Skeletal muscle tissue (tissue), 4 donors: ENCODE results near the gene GNE. TPM values are rescaled to one million over a fixed set of nuclear protein-coding genes. Genes with fewer than 3 reads are reported as not detected.
A peak's percentile ranks its signal among the peaks of the same experiment; 100 is the strongest.

ENCODE experiments used
- H3K27ac ChIP-seq: one replicate; pipeline ENCODE4 v1.7.0; 2013; ENCODE audit warnings: mild to moderate bottlenecking, low read depth, low read length, inconsistent platforms
- H3K27me3 ChIP-seq, 3 donors: one replicate each; pipeline ENCODE4 v1.7.0; 2013; ENCODE audit warnings: low read length in 3 of 3; ENCODE audit not compliant: control insufficient read depth in 3 of 3, insufficient read depth in 3 of 3
- H3K36me3 ChIP-seq, 3 donors: one replicate each; pipeline ENCODE4 v1.7.0; 2013; ENCODE audit warnings: low read length in 3 of 3; ENCODE audit not compliant: control insufficient read depth in 3 of 3, insufficient read depth in 3 of 3
- H3K4me1 ChIP-seq, 3 donors: one replicate each; pipeline ENCODE4 v1.7.0; 2013; ENCODE audit warnings: low read length in 3 of 3, mild to moderate bottlenecking in 3 of 3; ENCODE audit not compliant: control insufficient read depth in 3 of 3, insufficient read depth in 3 of 3
- H3K4me3 ChIP-seq, 3 donors: one replicate each; pipeline ENCODE4 v1.7.0; 2013; ENCODE audit warnings: low read length in 3 of 3
- H3K9ac ChIP-seq, 3 donors: one replicate each; pipeline ENCODE4 v1.7.0; 2013; ENCODE audit warnings: low read length in 3 of 3, mild to moderate bottlenecking in 3 of 3, moderate library complexity in 2 of 3, low read depth in 1 of 3
- H3K9me3 ChIP-seq, 3 donors: one replicate each; pipeline ENCODE4 v1.7.0; 2013; ENCODE audit warnings: low read length in 3 of 3; ENCODE audit not compliant: control insufficient read depth in 3 of 3
- total RNA-seq: library from RNA; depleted of rRNA; stranded (reverse); fragments of >200 nt; gene quantifications from one replicate; pipeline ENCODE4 v1.2.3, GENCODE V29; 2014
- donor health status: Osteomylitis.

Gene GNE
- total RNA-seq, 1 donor from 2014 or later = 15.1 TPM

DNA sequence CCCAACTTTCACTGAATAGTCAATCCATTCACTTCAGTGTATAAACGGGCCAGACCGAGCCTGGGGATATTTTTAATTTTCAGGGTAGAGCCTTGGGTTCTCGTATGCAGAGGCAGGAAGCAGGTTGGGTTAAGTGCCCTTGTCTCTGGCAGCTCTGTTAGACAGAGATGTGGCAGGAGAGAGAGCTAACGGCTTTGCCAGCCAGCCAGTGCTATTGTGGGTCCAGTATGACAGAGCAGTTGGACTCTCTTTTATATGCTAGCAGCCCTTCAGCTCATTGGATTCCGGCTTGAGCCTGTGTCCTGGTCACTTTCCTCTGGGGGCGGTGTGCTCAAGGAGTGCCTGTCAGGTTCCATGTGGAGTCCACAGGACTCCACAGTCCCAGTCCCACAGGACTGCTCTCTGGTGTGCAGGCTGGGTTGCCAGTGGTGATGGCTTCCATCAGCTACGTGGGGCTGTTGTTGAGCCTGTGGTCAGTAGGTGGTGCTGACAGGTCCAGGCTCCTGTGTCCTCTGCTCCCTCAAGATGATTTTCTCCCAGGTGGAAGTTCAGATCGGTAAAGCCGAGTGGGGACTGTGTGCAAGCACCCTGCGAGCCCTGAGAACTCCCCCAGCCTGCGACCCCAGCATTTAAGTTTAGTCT lies 53.2 kb downstream of the GNE start:
- H3K9ac ChIP-seq = no peak overlapping the region
- H3K9me3 ChIP-seq = no peaks in the 10 kb centered on the region
- peaks cover 43 to 80% (median 72%) of the 10 kb centered on the region in 3 donors for H3K36me3 ChIP-seq
- peaks cover 22 to 24% (median 24%) of the 10 kb centered on the region in 3 donors for H3K4me1 ChIP-seq
- no peak overlapping the region for H3K4me3 ChIP-seq
- H3K27me3 ChIP-seq = no peaks in the 10 kb centered on the region
- H3K27ac ChIP-seq = no peak overlapping the region

DNA sequence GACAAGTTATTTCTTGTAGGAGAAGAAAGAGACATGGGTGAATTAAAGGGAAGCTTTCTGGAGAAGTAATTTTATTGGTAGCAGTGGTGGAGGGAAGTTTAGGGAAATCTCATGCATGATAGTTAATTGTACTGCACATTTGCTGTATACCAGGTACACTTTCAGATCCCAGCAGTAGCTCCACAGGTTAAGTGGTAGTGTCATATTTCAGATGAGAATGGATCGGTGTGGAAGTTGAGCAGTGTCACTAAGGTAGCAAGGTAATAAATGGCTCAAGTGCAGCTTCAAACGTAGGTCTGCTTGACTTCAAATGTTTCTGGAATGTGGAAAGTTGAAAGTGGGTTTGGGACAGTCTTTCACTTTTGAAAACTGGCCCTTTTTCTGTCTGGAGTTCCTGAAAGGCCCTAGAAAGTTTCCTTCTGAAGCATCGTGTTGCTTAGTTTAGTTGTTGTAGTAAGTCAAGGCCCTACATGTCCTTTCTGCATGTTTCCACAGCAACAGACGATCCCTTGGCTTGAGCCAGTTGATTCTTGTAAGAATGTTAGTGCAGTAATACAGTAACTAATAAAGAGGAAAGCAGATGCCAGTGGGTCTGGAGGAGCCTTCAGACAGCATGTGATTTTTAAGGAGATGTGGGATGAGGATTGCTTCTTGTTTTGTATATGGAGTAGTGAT lies 63.8 kb downstream of the GNE start:
- Histone ChIP-seq H3K9ac (no peak overlapping the region), H3K27ac (no peak overlapping the region), H3K9me3 (no peaks in the 10 kb centered on the region), H3K36me3 (peaks cover 5% of the 10 kb centered on the region in 3 donors), H3K4me1 (peaks cover 25 to 43% (median 39%) of the 10 kb centered on the region in 3 donors), H3K27me3 (no peaks in the 10 kb centered on the region), H3K4me3 (no peak overlapping the region)

DNA sequence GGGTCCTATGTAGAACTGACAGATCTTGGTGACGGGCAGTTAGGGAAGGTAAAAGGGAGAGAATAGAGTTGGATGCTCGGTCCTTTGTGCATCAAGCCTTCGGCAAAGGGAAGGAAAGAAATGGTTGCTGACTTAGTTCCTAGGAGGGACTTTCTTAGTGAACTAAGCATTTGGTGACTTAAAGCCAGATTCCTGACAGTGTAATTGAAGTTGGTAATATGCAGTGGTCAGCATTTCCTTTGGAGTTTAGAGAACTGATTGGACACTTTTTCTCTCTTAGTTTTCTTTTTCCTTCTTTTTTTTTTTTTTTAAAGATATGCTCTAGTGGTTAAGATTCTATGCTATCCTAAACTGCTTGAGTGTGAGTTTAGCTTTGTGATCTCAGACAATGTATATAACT lies 65.2 kb downstream of the GNE start:
- H3K4me3 ChIP-seq = peak overlapping the region in 2 of 3 donors; percentile 94 to 96
- H3K36me3 ChIP-seq = no peaks in the 10 kb centered on the region
- no peaks in the 10 kb centered on the region for H3K9me3 ChIP-seq
- peak overlapping the region; percentile 3 for H3K27ac ChIP-seq
- H3K9ac ChIP-seq = peak overlapping the region; percentile 7 to 93 (median 92)
- H3K4me1 ChIP-seq = peaks cover 25 to 43% (median 39%) of the 10 kb centered on the region in 3 donors
- no peaks in the 10 kb centered on the region for H3K27me3 ChIP-seq

DNA sequence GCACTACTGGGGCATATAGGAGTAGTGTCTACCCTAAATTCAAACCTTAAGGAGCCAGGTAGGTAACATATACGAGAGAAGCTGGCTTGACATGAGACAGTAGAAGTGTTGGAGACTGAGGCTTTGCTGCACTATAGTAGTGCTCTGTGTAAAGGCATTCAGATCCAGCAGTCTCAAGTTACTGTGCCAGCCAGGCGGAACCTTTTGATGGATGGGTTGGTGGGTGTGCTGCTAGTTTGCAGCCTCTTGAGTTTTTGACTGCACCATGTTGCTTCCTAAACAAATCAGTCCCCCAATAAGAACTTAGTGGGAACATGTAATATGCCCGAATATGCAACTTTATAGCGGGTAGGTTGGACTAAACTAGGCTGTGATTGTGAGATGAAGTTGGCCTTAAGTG lies 66.1 kb downstream of the GNE start:
- Histone ChIP-seq H3K36me3 (no peaks in the 10 kb centered on the region), H3K27ac (peak overlapping the region; percentile 94), H3K27me3 (no peaks in the 10 kb centered on the region), H3K4me1 (peaks cover 25 to 43% (median 39%) of the 10 kb centered on the region in 3 donors), H3K4me3 (peak overlapping the region; percentile 88 to 96 (median 94)), H3K9me3 (no peaks in the 10 kb centered on the region), H3K9ac (peak overlapping the region; percentile 92 to 98 (median 93))

DNA sequence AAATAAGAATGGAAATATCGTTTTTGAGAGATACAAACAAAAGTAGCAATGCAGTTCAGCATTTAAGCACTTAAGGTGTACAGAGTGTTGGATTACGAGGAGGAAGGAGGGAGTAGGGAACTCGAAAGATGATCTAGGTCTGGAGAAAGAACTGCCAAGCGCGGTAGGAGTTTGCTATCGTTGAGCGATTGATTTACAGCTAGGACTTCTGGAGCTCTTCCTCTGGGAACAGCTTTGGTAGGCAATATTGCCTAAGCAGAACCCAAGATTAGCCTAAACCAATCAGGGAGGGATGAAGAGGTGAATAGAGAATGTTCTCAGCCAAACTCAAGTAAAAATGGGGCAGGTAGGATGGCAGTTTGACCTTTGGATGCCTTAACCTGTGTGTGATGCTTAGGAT lies 66.6 kb downstream of the GNE start:
- peaks cover 25 to 43% (median 39%) of the 10 kb centered on the region in 3 donors for H3K4me1 ChIP-seq
- peak overlapping the region; percentile 94 for H3K27ac ChIP-seq
- no peaks in the 10 kb centered on the region for H3K27me3 ChIP-seq
- peak overlapping the region; percentile 88 to 96 (median 94) for H3K4me3 ChIP-seq
- no peaks in the 10 kb centered on the region for H3K36me3 ChIP-seq
- peak overlapping the region; percentile 92 to 98 (median 93) for H3K9ac ChIP-seq
- H3K9me3 ChIP-seq = no peaks in the 10 kb centered on the region

DNA sequence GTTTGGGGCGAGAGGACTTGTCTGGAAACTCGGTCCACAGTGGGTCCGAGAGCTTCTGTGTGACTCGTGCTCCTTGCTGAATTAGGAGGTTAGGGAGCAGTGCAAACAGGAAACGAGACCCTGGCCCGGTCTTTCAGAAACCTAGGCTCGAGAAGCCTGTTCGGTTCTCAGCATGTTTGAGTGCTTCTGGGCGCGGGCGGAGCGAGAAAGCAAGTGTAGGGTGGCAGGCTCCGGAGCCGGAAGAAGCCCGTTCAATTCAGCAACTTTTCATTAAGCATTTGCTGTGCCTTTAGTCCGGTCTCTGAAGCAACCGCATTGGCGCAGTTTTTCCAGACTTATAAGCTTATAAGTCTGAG lies 67.0 kb downstream of the GNE start:
- Histone ChIP-seq H3K4me1 (peaks cover 25 to 43% (median 39%) of the 10 kb centered on the region in 3 donors), H3K27ac (peak overlapping the region; percentile 94), H3K9me3 (no peaks in the 10 kb centered on the region), H3K27me3 (no peaks in the 10 kb centered on the region), H3K9ac (peak overlapping the region; percentile 92 to 98 (median 93)), H3K4me3 (peak overlapping the region; percentile 88 to 96 (median 94)), H3K36me3 (no peaks in the 10 kb centered on the region)

DNA sequence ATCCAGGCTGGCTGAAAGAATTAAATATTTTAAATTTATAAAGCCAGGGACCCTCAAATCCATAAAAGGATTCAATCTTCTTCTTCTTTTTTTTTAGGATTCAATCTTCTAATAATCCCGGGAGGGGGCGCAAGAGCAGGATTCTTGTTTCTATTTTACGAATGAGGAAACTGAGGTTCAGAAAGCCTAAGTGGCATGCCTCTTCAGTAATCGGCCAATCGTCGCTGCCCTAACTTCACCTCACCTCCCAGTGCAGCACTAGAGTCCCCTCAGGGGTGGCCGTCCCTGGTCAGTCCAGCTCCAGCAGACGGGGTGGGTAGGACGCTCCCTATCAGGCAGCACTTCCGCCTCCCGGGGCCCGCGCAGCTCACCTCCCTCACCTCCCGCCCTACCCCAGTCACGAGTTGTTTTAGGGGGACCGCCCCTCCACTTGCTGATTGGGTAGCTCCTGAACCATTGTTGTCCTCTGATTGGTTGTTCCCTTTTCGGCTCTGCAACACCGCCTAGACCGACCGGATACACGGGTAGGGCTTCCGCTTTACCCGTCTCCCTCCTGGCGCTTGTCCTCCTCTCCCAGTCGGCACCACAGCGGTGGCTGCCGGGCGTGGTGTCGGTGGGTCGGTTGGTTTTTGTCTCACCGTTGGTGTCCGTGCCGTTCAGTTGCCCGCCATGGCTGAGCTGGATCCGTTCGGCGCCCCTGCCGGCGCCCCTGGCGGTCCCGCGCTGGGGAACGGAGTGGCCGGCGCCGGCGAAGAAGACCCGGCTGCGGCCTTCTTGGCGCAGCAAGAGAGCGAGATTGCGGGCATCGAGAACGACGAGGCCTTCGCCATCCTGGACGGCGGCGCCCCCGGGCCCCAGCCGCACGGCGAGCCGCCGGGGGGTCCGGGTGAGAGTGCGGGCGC lies 67.6 kb downstream of the GNE start, which contains the start of gene CLTA:
CLTA (plus strand) TSS at position 534 of the 902 bp plus-strand sequence; CDS start at position 670, 136 bp downstream.
- Histone ChIP-seq H3K36me3 (no peaks in the 10 kb centered on the region), H3K4me3 (peak within 1 kb of the TSS; percentile 88 to 96 (median 94)), H3K27ac (peak within 1 kb of the TSS; percentile 94), H3K9me3 (no peaks in the 10 kb centered on the region), H3K27me3 (no peaks in the 10 kb centered on the region), H3K9ac (peak within 1 kb of the TSS; percentile 92 to 98 (median 93)), H3K4me1 (peaks cover 25 to 43% (median 39%) of the 10 kb centered on the region in 3 donors)

DNA sequence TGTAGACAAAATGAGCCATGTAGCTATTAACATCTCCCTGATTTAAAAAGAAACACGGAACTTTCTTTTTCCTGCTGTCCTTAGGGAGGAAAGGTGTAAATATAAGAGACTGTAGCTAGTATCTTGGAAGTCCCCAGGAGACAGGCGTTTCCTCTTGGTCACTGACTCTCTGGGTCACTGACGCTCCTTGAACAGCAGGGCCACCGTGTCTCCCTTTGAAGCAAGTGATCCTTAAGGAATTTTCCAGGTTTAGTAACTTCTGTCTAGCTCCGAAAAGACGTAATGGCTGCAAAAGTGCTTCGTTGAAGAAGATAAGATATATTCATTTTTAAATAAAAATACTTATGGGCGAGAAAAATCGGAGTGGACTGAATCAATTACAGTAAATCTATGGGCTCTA lies 68.3 kb downstream of the GNE start:
- Histone ChIP-seq H3K4me3 (peak overlapping the region; percentile 88 to 96 (median 94)), H3K27me3 (no peaks in the 10 kb centered on the region), H3K36me3 (no peaks in the 10 kb centered on the region), H3K9ac (peak overlapping the region; percentile 88 to 98 (median 93)), H3K9me3 (no peaks in the 10 kb centered on the region), H3K27ac (peak overlapping the region; percentile 94), H3K4me1 (peaks cover 25 to 43% (median 39%) of the 10 kb centered on the region in 3 donors)

DNA sequence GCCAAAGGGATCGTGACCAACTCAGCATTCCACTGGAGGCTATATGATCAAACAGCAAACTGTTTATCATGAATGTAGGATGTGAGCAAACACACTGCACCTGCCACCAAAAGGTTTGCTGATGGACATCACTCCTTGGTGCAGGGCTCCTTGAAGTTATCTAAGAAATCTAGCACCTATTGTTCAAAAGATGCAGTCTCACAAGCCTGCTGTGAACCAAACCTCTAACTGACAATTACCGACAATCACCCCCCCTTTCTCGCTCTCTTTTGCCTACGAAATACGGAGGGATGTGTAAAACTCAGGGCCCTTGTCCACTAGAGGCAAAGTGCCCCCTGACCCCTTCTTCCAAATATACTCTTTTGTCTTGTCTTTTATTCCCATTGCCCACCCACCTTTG lies 70.0 kb downstream of the GNE start:
- no peaks in the 10 kb centered on the region for H3K9me3 ChIP-seq

More for the DNA sequence above, 70.0 kb downstream of the GNE start:
- Histone ChIP-seq H3K4me3 (no peak overlapping the region), H3K9ac (no peak overlapping the region), H3K27ac (no peak overlapping the region), H3K4me1 (peaks cover 20 to 28% (median 24%) of the 10 kb centered on the region in 3 donors), H3K27me3 (no peaks in the 10 kb centered on the region), H3K36me3 (no peaks in the 10 kb centered on the region)
